Nephron (organoid): ENCODE results near the gene TROAP.
"Not testable (repeated sequence)": the region's sequence is repeated elsewhere in the genome, so short reads cannot be mapped to it uniquely, and the experiment has no call there.

Source experiments
- H3K27ac Mint-ChIP-seq, 3 experiments: 2 replicates each; pipeline ENCODE4 v1.8.0; 2020; ENCODE audit warnings: mixed read lengths in 3 of 3, mild to moderate bottlenecking in 2 of 3, moderate library complexity in 1 of 3
- H3K27me3 Mint-ChIP-seq: 2 replicates; pipeline ENCODE4 v1.8.0; 2021; ENCODE audit warnings: low read depth, mild to moderate bottlenecking, moderate library complexity, mixed read lengths
- H3K36me3 Mint-ChIP-seq: 2 replicates; pipeline ENCODE4 v1.8.0; 2020; ENCODE audit warnings: low read depth, mixed read lengths
- H3K4me1 Mint-ChIP-seq: 2 replicates; pipeline ENCODE4 v1.8.0; 2020; ENCODE audit warnings: mixed read lengths
- H3K4me3 Mint-ChIP-seq, 3 experiments: 2 replicates each; pipeline ENCODE4 v1.8.0; 2020; ENCODE audit warnings: mild to moderate bottlenecking in 3 of 3, mixed read lengths in 3 of 3, moderate library complexity in 2 of 3
- H3K9me3 Mint-ChIP-seq: 2 replicates; pipeline ENCODE4 v1.8.0; 2020; ENCODE audit warnings: mixed read lengths
- CTCF ChIP-seq, 3 experiments: fragments of 200-600 bp; sonication (generic); IDR thresholded peaks; one replicate each; pipeline ENCODE4 v1.5.0; 2021; ENCODE audit warnings: antibody characterized with exemption in 3 of 3; ENCODE audit not compliant: unreplicated experiment in 3 of 3

The TROAP gene

GRCh38 chr12:49330032-49330619 is 7.1 kb downstream of the TROAP start:
- TF ChIP-seq CTCF (IDR thresholded peaks at IDR 0.05; ENCODE audit: unreplicated experiment in 3 of 3) = no peak
- Mint-ChIP-seq H3K9me3 (no peaks in the 10 kb centered on the region), H3K27me3 (peaks cover 29% of the 10 kb centered on the region), H3K36me3 (peaks cover 21% of the 10 kb centered on the region), H3K27ac (peak overlapping the region in 1 of 3 experiments; percentile 35), H3K4me3 (no peak overlapping the region), H3K4me1 (peaks cover 14% of the 10 kb centered on the region)

GRCh38 chr12:49330631-49331379 is 7.8 kb downstream of the TROAP start:
- H3K27ac Mint-ChIP-seq = peak overlapping the region in 1 of 3 experiments; percentile 95
- no peak overlapping the region for H3K4me3 Mint-ChIP-seq
- H3K27me3 Mint-ChIP-seq = peaks cover 36% of the 10 kb centered on the region
- peaks cover 21% of the 10 kb centered on the region for H3K36me3 Mint-ChIP-seq
- no peak for TF ChIP-seq CTCF (IDR thresholded peaks at IDR 0.05; ENCODE audit: unreplicated experiment in 3 of 3)
- peaks cover 20% of the 10 kb centered on the region for H3K4me1 Mint-ChIP-seq
- no peaks in the 10 kb centered on the region for H3K9me3 Mint-ChIP-seq

- Mint-ChIP-seq H3K27me3 (peaks cover 39% of the 10 kb centered on the region), H3K9me3 (no peaks in the 10 kb centered on the region), H3K27ac (peak overlapping the region; percentile 74 to 95 (median 88)), H3K4me3 (peak overlapping the region in 2 of 3 experiments; percentile 5 to 65), H3K4me1 (peaks cover 20% of the 10 kb centered on the region), H3K36me3 (peaks cover 21% of the 10 kb centered on the region)
- TF ChIP-seq CTCF (IDR thresholded peaks at IDR 0.05; ENCODE audit: unreplicated experiment in 3 of 3) = peak; percentile 81 to 90 (median 89)
Observed at GRCh38 chr12:49331380-49332222, 8.5 kb downstream of the TROAP start.

- H3K4me1 Mint-ChIP-seq = peaks cover 24% of the 10 kb centered on the region
- H3K27me3 Mint-ChIP-seq = peaks cover 47% of the 10 kb centered on the region
- no peaks in the 10 kb centered on the region for H3K9me3 Mint-ChIP-seq
- H3K27ac Mint-ChIP-seq = peak overlapping the region; percentile 74 to 95 (median 88)
- peaks cover 15% of the 10 kb centered on the region for H3K36me3 Mint-ChIP-seq
- H3K4me3 Mint-ChIP-seq = no peak overlapping the region
- no peak for TF ChIP-seq CTCF (IDR thresholded peaks at IDR 0.05; ENCODE audit: unreplicated experiment in 3 of 3)
Observed at GRCh38 chr12:49332441-49332861, 9.4 kb downstream of the TROAP start.

- H3K27me3 Mint-ChIP-seq = peaks cover 52% of the 10 kb centered on the region
- H3K36me3 Mint-ChIP-seq = peaks cover 10% of the 10 kb centered on the region
- no peak overlapping the region for H3K4me3 Mint-ChIP-seq
- H3K9me3 Mint-ChIP-seq = no peaks in the 10 kb centered on the region
- TF ChIP-seq CTCF (IDR thresholded peaks at IDR 0.05; ENCODE audit: unreplicated experiment in 3 of 3) = no peak
- H3K4me1 Mint-ChIP-seq = peaks cover 29% of the 10 kb centered on the region
- no peak overlapping the region for H3K27ac Mint-ChIP-seq
Observed at GRCh38 chr12:49332891-49333371, 9.9 kb downstream of the TROAP start.

GRCh38 chr12:49333778-49334177 is 10.7 kb downstream of the TROAP start:
- Mint-ChIP-seq H3K4me1 (peaks cover 38% of the 10 kb centered on the region), H3K27me3 (peaks cover 60% of the 10 kb centered on the region)
- H3K27ac Mint-ChIP-seq, H3K4me3 Mint-ChIP-seq, H3K36me3 Mint-ChIP-seq, H3K9me3 Mint-ChIP-seq: not testable (repeated sequence)
